SK-N-SH (cell line): ENCODE measurements around the gene CPAMD8. TPM values are rescaled to one million over a fixed set of nuclear protein-coding genes. Genes with fewer than 3 reads are reported as not detected.
"Not testable (repeated sequence)": the region's sequence is repeated elsewhere in the genome, so short reads cannot be mapped to it uniquely, and the experiment has no call there.

ENCODE experiments used
- CTCF ChIA-PET: fragments of 300-600, 350-600 bp; formaldehyde crosslinking; extraction: SDS; loops from one replicate; lab custom pipeline; 2021; lab: Yijun Ruan, JAX
- POLR2A ChIA-PET: fragments of 350-600 bp; sonication (Branson Sonifier 250); formaldehyde crosslinking; extraction: SDS; loops from one replicate; lab custom pipeline; 2020; ENCODE audit warnings: antibody characterized with exemption, inconsistent platforms; lab: Yijun Ruan, JAX
- DNase-seq: peaks from one replicate; pipeline ENCODE4 v3.0.0; 2012
- H2AFZ ChIP-seq: fragments of 200-600 bp; sonication (generic); 2 replicates; pipeline ENCODE4 v1.8.1; 2016; ENCODE audit warnings: antibody characterized with exemption, mild to moderate bottlenecking, low read depth
- H3F3A ChIP-seq: fragments of 200-600 bp; sonication (generic); replicated peaks from 2 replicates; pipeline ENCODE3; 2016; ENCODE audit warnings: antibody characterized with exemption, mild to moderate bottlenecking; ENCODE audit not compliant: insufficient read depth
- H3K27ac ChIP-seq, 2 experiments: fragments of 200-500 bp in 1 of 2; fragments of 200-600 bp in 1 of 2; sonication (Bioruptor generic) in 1 of 2; sonication (generic), shearing (Covaris generic) in 1 of 2; 2 replicates each; pipeline versions ENCODE4 v1.5.1 to v1.6.1; 2014 to 2016; ENCODE audit warnings: low read depth in 2 of 2, inconsistent platforms in 1 of 2, low read length in 1 of 2, mild to moderate bottlenecking in 1 of 2, mixed read lengths in 1 of 2
- H3K27me3 ChIP-seq: fragments of 200-600 bp; sonication (generic), shearing (Covaris generic); 2 replicates; pipeline ENCODE4 v1.6.1; 2016; ENCODE audit warnings: mixed run types; ENCODE audit not compliant: insufficient read depth
- H3K36me3 ChIP-seq, 2 experiments: fragments of 200-500 bp in 1 of 2; fragments of 200-600 bp in 1 of 2; sonication (Bioruptor generic) in 1 of 2; sonication (generic) in 1 of 2; replicated peaks in 1 of 2; 2 replicates each; pipeline versions ENCODE3 to v1.5.1; 2014 to 2016; ENCODE audit warnings: low read length in 1 of 2, mild to moderate bottlenecking in 1 of 2; ENCODE audit not compliant: insufficient read depth in 2 of 2, control insufficient read depth in 1 of 2
- H3K4me1 ChIP-seq, 2 experiments: fragments of 200-500 bp in 1 of 2; fragments of 200-600 bp in 1 of 2; sonication (Bioruptor generic) in 1 of 2; sonication (generic), shearing (Covaris generic) in 1 of 2; 2 replicates each; pipeline versions ENCODE4 v1.5.1 to v1.6.1; 2014 to 2016; ENCODE audit warnings: low read depth in 1 of 2, low read length in 1 of 2, mixed run types in 1 of 2; ENCODE audit not compliant: insufficient read depth in 2 of 2, control insufficient read depth in 1 of 2
- H3K4me2 ChIP-seq: fragments of 200-600 bp; sonication (generic), shearing (Covaris generic); 2 replicates; pipeline ENCODE4 v1.6.1; 2017; ENCODE audit warnings: mixed run types
- H3K4me3 ChIP-seq, 2 experiments: fragments of 200-500 bp in 1 of 2; fragments of 200-600 bp in 1 of 2; sonication (Bioruptor generic) in 1 of 2; sonication (generic), shearing (Covaris generic) in 1 of 2; 2 replicates each; pipeline versions ENCODE4 v1.5.1 to v1.8.1; 2014 to 2016; ENCODE audit warnings: low read depth in 2 of 2, inconsistent platforms in 1 of 2, low read length in 1 of 2, mild to moderate bottlenecking in 1 of 2, mixed read lengths in 1 of 2, moderate library complexity in 1 of 2
- H3K79me2 ChIP-seq: fragments of 200-600 bp; sonication (generic); 2 replicates; pipeline ENCODE4 v1.8.1; 2017; ENCODE audit warnings: mild to moderate bottlenecking; ENCODE audit not compliant: insufficient read depth
- H3K9ac ChIP-seq: fragments of 200-600 bp; sonication (generic); 2 replicates; pipeline ENCODE4 v1.6.1; 2017; ENCODE audit warnings: mixed run types
- H3K9me2 ChIP-seq: fragments of 200-600 bp; sonication (generic); 2 replicates; pipeline ENCODE4 v1.6.1; 2017; ENCODE audit warnings: mixed run types
- H3K9me3 ChIP-seq: fragments of 200-600 bp; sonication (generic); 2 replicates; pipeline ENCODE4 v1.6.1; 2017; ENCODE audit warnings: mixed run types, mild to moderate bottlenecking, moderate library complexity
- H4K20me1 ChIP-seq: fragments of 200-600 bp; sonication (generic); 2 replicates; pipeline ENCODE4 v1.6.1; 2017; ENCODE audit warnings: mild to moderate bottlenecking, mixed run types; ENCODE audit not compliant: insufficient read depth
- CHD2 ChIP-seq: fragments of 150-350 bp; IDR thresholded peaks from 2 replicates; pipeline ENCODE4 v1.6.1; 2018; ENCODE audit warnings: low read length; ENCODE audit not compliant: partially characterized antibody
- EP300 ChIP-seq, 2 experiments: IDR thresholded peaks; 2 replicates each; pipeline versions ENCODE4 v1.4.0 to v1.6.1; 2012; ENCODE audit warnings: borderline replicate concordance in 1 of 2, low read depth in 1 of 2, low read length in 1 of 2
- FOXJ3 ChIP-seq: sonication (generic); formaldehyde crosslinking; IDR thresholded peaks from 2 replicates; pipeline ENCODE4 v1.5.1; 2020; ENCODE audit warnings: mild to moderate bottlenecking, missing genetic modification reagents
- MEF2A ChIP-seq: IDR thresholded peaks from 2 replicates; pipeline ENCODE4 v1.4.0; 2012; ENCODE audit warnings: low read depth, borderline replicate concordance
- MXI1 ChIP-seq: IDR thresholded peaks from 2 replicates; pipeline ENCODE4 v1.6.1; 2012; ENCODE audit warnings: mild to moderate bottlenecking, low read depth, low read length, improper control_type of control experiment
- NRF1 ChIP-seq: IDR thresholded peaks from 2 replicates; pipeline ENCODE4 v1.6.1; 2012; ENCODE audit warnings: low read depth, mild to moderate bottlenecking, low read length
- RAD21 ChIP-seq: IDR thresholded peaks from 2 replicates; pipeline ENCODE4 v1.6.1; 2012; ENCODE audit warnings: mild to moderate bottlenecking, low read length
- REST ChIP-seq: IDR thresholded peaks from 2 replicates; pipeline ENCODE4 v1.6.1; 2012; ENCODE audit warnings: mild to moderate bottlenecking, low read depth, low read length, moderate library complexity
- RFX5 ChIP-seq: IDR thresholded peaks from 2 replicates; pipeline ENCODE4 v1.6.1; 2012; ENCODE audit warnings: mild to moderate bottlenecking, improper control_type of control experiment, low read length
- SIN3A ChIP-seq: IDR thresholded peaks from 2 replicates; pipeline ENCODE4 v1.6.1; 2012; ENCODE audit warnings: low read depth, mild to moderate bottlenecking, low read length, moderate library complexity, borderline replicate concordance
- WGBS: methylation state at CpG from one replicate; pipeline ENCODE4 v1.1.6; 2017; ENCODE audit warnings: low lambda C conversion rate; 5-methylcytosine and 5-hydroxymethylcytosine counted together
- polyA plus RNA-seq, 3 experiments: library from polyadenylated mRNA; depleted of rRNA; stranded (reverse); fragments of >200 nt; gene quantifications; 2 replicates each; pipeline ENCODE4 v1.2.3, GENCODE V29; 2012

Gene CPAMD8
- polyA plus RNA-seq, 1 of the 3 experiments (the other 2 are of a cell fraction) = 1.2 TPM

- TF ChIP-seq REST (no peak), SIN3A (no peak), FOXJ3 (CRISPR knock-in tag) (no peak)
Observed at GRCh38 chr19:16876904-16877361, 149.7 kb downstream of the CPAMD8 start (continued).

GRCh38 chr19:16875584-16876555 is 150.7 kb downstream of the CPAMD8 start:
- no peak overlapping the region for H2AFZ ChIP-seq
- no peak overlapping the region for H3K27ac ChIP-seq
- no peaks in the 10 kb centered on the region for H3K9me2 ChIP-seq
- DNase-seq = no peak
- H3F3A ChIP-seq = no peaks in the 10 kb centered on the region
- CTCF ChIA-PET = interaction anchor here (0.9 to 1.4 kb wide), 2 partner anchors 24 to 104 kb away, joined by 3 read pairs; no protein-coding TSS in a partner anchor
- H3K27me3 ChIP-seq = no peaks in the 10 kb centered on the region
- peaks cover 21 to 59% of the 10 kb centered on the region in 2 experiments for H3K36me3 ChIP-seq
- no peaks in the 10 kb centered on the region for H3K9me3 ChIP-seq
- WGBS = 94% methylated on average over 23 of the region's 39 CpGs
- H3K4me1 ChIP-seq = no peaks in the 10 kb centered on the region
- no peak overlapping the region for H3K4me2 ChIP-seq
- no peak overlapping the region for H3K4me3 ChIP-seq
- 0 out of 2 replicates have a peak, but pooled peaks cover 3% of the 10 kb centered on the region for H3K79me2 ChIP-seq
- no peak overlapping the region for H3K9ac ChIP-seq
- peaks cover 5% of the 10 kb centered on the region; the same call in 1 of the 2 replicates for H4K20me1 ChIP-seq
- POLR2A ChIA-PET = no interaction called here
- TF ChIP-seq CHD2 = no peak
- no peak for TF ChIP-seq MEF2A
- TF ChIP-seq NRF1 = no peak
- no peak for TF ChIP-seq EP300 (IDR thresholded peaks at IDR 0.05; ENCODE audit: borderline replicate concordance in 1 of 2, low read depth in 1 of 2, low read length in 1 of 2)
- TF ChIP-seq MXI1 = no peak
- no peak for TF ChIP-seq RFX5
- no peak for TF ChIP-seq RAD21

GRCh38 chr19:16874978-16875299 is 151.7 kb downstream of the CPAMD8 start:
- peaks cover 16 to 62% of the 10 kb centered on the region in 2 experiments for H3K36me3 ChIP-seq
- H3K9me3 ChIP-seq, H3K27ac ChIP-seq, POLR2A ChIA-PET, DNase-seq, H3K79me2 ChIP-seq, H3K4me2 ChIP-seq, H3K9ac ChIP-seq, H4K20me1 ChIP-seq, H3K4me3 ChIP-seq, H3K27me3 ChIP-seq, H2AFZ ChIP-seq, H3K9me2 ChIP-seq, H3K4me1 ChIP-seq, CTCF ChIA-PET, H3F3A ChIP-seq: not testable (repeated sequence)
